GM10847 (cell line): ENCODE data around the gene EHBP1L1.

ENCODE experiments used
- POLR2A ChIP-seq: IDR thresholded peaks from 2 replicates; pipeline ENCODE4 v1.6.1; 2011; ENCODE audit not compliant: insufficient read length; ENCODE audit errors: extremely low read depth

EHBP1L1 gene

DNA sequence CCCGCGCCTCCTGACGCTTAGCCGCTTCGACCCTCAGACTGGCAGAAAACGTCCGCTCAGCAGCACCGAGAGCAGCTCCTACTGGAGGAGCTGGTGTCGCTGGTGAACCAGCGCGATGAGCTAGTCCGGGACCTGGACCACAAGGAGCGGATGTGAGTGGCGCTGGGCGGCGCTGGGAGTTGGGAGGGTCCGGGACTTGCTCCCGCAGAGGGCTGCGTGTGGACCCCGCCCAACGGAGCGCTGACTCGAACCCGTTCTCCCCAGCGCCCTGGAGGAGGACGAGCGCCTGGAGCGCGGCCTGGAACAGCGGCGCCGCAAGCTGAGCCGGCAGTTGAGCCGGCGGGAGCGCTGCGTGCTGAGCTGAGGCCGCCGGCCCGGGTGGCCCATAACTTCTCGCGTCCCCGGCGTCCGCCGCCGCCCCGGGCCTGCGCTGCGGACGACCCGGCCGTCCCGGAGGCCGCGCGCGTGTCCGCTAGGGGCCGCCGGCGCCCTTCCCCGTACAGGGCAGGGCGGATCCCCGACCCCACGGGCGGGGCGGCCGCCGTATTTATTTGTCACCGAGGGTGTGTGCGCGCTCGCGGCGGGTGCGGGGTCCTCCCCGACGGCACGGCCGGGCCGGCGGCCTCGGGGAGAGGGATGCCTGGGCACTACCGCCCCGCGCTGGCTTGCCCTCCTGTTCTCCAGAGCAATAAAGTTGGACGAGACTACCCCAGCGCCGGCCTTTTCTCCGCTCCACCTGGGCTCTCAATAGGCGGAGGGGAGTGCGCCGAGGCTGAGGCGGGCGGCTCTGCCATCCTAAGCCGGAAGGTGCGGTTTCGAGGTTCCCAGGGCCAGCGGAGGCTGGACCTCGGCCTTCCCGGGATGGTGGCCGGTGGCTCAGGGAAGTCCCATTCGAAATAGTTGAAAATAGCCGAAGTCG lies 16.3 kb downstream of the EHBP1L1 start:
- no peak for TF ChIP-seq POLR2A

GRCh38 chr11:65592858-65593517 lies 17.1 kb downstream of the EHBP1L1 start:
- TF ChIP-seq POLR2A = no peak

- no peak for TF ChIP-seq POLR2A
These were observed 17.9 kb downstream of the EHBP1L1 start for GRCh38 chr11:65593518-65594414.

DNA sequence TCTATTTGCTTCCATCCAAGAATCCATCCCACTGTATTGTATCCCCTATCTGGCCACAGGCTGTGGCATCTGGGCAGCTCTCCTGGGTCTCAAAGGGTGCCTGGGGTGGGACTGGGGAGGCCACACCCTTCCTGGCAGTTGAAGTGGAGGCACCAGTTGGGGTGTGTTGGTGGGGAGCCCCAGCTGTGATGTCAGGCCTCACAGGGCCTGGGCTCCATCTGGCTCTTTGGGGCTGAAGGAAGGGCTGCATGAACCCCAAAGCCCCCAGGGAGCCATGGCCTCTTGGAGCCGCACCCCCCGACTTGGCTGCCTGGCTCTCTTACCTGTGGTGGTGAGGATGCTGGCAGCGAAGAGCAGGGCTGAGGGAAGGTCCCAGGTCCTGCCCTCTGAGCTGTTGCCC lies 19.3 kb downstream of the EHBP1L1 start:
- no peak for TF ChIP-seq POLR2A

DNA sequence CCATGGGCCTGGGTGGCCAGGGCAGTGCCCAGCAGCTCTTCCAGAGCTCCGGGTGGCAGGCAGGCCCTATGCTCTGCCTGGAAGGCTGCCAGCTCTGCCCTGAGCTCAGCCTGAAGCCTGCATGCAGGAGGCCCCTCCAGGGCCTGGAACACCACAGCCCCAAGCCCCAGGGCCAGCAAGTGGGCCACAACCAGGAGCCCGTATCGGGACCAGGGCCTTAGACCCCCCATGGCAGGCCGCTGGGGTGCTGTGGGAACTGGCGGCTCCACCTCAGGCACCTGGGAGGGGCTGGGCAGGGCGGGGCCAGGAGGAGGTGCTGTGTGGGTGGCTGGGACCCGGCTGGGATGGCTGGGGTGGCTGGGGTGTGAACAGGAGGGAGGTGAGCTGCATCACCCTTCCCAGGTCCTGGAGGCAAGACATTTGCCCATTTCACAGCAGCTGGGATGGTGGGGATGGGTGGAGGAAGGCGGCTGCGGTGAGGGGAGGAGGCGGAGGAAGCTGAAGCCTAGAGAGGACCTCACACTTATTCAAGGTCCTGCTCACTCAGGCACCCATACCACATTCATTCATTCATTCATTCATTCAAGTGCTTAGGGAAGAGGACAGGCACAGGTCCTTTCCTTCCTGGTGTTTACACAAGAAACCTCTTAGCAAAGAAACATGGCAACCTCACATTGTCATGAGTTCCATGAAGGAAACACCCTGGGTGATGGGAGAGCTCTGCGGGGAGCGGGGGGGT lies 19.9 kb downstream of the EHBP1L1 start, which contains the start of gene KCNK7:
Gene KCNK7 (minus strand): TSS at position 258 of the 739 bp plus-strand sequence. CDS start 28 bp downstream, at position 230.
- no peak for TF ChIP-seq POLR2A

DNA sequence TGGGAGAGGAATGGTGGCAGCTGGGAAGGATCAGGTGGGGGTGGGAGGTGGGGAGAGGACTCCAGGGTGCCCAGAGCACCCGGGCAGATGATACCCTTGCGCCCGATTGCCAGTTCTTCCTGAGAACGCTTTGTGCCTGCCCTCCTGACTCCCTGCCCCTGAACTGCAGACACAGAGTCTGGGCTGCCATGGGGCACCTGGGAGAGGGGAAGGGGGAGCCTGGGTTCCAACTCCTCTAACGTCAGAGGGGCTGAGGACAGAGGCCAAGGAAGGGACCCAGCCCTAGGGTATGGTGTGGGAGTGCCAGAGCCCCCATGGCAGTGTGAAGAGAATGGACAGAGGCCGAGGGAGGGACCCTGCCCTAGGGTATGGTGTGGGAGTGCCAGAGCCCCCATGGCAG lies 20.7 kb downstream of the EHBP1L1 start:
- TF ChIP-seq POLR2A = no peak

DNA sequence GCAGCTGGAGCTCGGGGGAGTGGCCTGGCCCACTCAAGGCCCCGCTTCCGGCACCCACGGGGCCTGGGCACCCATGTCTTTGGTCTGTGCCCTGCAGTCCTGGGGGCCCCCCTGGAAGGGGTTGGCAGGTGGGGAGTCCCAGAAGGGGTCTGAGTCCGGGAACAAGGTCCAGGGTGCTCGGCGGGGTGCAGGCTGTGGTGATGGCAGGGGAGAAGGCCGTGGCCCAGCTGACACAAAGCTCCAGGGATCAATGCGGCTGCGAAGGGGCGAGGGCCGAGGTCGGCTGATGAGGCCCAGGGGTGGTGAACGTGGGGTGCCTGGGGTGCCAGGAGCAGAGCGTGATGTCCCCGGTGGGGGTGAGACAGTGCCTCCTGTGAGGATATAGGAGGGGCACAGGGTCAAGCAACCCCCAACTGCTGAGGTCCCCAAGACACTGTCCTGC lies 22.4 kb downstream of the EHBP1L1 start:
- no peak for TF ChIP-seq POLR2A

DNA sequence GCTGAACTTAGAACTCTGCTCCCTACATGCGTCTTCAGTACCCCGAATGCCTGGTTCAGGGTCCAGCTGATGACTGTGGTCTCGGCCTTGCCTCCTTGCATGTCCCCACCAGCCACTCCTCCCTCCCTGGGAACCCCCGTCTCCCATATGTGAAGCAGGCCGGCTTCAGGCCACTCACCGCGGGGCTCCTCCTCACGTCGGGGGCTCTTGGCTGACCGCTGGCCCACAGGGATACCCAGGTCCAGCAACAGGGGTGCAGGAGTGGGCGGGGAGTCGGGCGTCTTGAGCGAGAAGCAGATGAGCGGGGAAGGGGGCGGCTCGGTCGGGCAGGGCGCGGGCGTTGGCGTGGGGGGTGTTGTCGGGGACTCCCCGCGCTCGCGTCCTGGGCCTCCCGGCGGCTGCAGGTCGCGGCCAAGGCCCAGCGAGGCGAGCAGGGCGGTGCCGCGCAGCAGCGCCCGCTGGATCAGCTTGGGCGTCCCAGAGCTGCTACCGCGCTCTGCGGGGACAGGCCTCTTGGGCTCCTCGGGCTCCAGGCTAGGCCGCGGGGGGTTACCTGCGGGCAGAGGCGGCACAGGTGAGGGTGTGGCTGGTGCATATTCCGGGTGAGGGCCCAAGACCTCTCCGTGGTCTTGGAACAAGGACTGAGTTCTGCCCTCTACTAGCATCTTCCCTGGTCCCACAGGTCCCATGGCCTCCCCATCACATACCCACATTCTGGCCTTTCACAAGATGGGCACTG lies 23.5 kb downstream of the EHBP1L1 start:
- TF ChIP-seq POLR2A = no peak

GRCh38 chr11:65599955-65600246 lies 24.0 kb downstream of the EHBP1L1 start:
- TF ChIP-seq POLR2A = no peak

GRCh38 chr11:65604258-65604657 lies 28.4 kb downstream of the EHBP1L1 start:
- no peak for TF ChIP-seq POLR2A

DNA sequence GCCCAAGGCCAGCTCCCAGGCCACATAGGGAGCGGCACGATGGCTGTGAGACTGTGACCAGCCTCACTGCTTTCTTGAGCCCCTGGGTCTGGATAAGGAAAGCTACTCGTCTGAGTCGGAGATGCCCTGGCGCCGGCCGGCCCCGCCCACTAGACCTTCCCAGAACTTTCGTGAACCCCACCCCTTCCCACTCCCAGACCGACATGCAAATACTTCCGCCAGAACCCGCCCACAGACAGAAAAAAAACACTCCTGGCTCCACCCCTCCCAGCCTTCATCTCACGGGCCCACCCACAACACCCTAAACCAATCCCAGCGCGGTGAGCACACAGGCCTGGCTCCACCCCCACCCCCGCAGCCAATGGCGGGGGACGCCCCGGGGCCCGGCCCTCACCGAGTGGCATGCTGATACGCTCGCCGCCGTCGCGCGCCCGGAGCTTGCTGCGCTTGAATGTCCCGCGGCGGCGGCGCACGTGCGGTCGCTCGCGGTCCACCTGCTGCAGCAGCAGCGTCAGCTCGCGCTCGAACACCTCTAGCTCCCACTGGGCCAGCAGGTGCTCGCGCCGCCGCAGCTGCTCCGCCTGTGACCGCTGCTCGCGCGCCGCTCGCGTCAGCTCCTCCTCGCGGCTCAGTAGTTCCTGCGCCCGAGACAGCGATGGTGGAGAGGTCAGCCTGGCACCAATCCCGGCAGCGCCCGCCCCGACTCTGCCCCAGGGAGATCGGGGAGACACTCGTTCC lies 31.2 kb downstream of the EHBP1L1 start:
- TF ChIP-seq POLR2A = no peak

- TF ChIP-seq POLR2A = no peak
These were observed 32.0 kb downstream of the EHBP1L1 start for GRCh38 chr11:65607614-65608426.

DNA sequence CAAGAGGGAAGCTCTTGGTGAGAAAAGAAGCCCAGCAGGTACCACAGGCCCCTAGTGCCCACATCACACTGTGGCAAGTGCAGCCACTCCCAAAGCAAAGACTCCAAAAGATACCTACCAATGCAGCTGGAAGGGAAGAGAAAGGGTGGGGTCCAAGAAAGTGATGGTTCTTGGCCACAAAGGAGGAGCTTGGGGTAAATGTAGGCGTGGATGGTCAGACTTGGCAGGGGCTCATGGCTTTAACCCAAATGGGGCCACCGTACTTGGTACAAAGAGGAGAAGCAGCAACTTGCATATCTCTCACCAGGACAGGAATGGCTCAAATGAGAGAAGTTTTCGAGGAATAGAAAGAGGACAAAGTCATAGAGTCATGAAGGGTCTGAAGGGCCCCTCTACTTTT lies 33.4 kb downstream of the EHBP1L1 start:
- TF ChIP-seq POLR2A = no peak
